Right lobe of liver (tissue), 6 donors: Measurements from ENCODE around the gene GNB4. TPM values are rescaled to one million over a fixed set of nuclear protein-coding genes. Genes with fewer than 3 reads are reported as not detected.

ENCODE experiments used
- ATAC-seq, 4 donors: fragments of 200-7000 bp; cut with Tn5 transposase; one replicate each; pipeline ENCODE4 v1.9.1; 2020; ENCODE audit warnings: mild to moderate bottlenecking in 4 of 4, moderate library complexity in 4 of 4
- DNase-seq, 3 donors: peaks; one replicate each; pipeline ENCODE4 v3.0.0-alpha.2; 2020
- H3K27ac ChIP-seq, 3 donors: fragments of 200-600 bp; one replicate each; pipeline ENCODE4 v1.8.0; 2022
- H3K27me3 ChIP-seq, 2 donors: fragments of 200-600 bp; one replicate each; pipeline ENCODE4 v1.8.0; 2022
- H3K36me3 ChIP-seq, 4 donors: fragments of 200-600 bp; sonication (generic) in 1 of 4; one replicate each; pipeline versions ENCODE4 v1.5.1 to v1.8.0; 2017 to 2022; ENCODE audit warnings: control low read depth in 1 of 4
- H3K4me1 ChIP-seq, 4 donors: fragments of 200-600 bp; sonication (generic) in 1 of 4; one replicate each; pipeline versions ENCODE4 v1.5.1 to v1.8.0; 2017 to 2022; ENCODE audit warnings: control low read depth in 1 of 4
- H3K4me3 ChIP-seq, 3 donors: fragments of 200-600 bp; one replicate each; pipeline ENCODE4 v1.8.0; 2022
- H3K9me3 ChIP-seq, 4 donors: fragments of 200-600 bp; sonication (generic) in 1 of 4; one replicate each; pipeline versions ENCODE4 v1.5.1 to v1.8.0; 2017 to 2022; ENCODE audit warnings: control low read depth in 1 of 4
- CTCF ChIP-seq, 4 donors: fragments of 200-600 bp in 3 of 4; fragments of 450-650 bp in 1 of 4; IDR thresholded peaks; one replicate each; pipeline versions ENCODE4 v1.5.1 to v1.8.0; 2016 to 2022; ENCODE audit warnings: antibody characterized with exemption in 4 of 4, mild to moderate bottlenecking in 2 of 4
- POLR2A ChIP-seq: fragments of 450-650 bp; IDR thresholded peaks from one replicate; pipeline ENCODE4 v1.6.1; 2017; ENCODE audit warnings: antibody characterized with exemption, mild to moderate bottlenecking
- WGBS: methylation state at CpG from one replicate; pipeline ENCODE4 v1.1.6; 2018; ENCODE audit warnings: low coverage, low lambda C conversion rate; ENCODE audit not compliant: insufficient coverage; ENCODE audit errors: missing lambda C conversion rate; 5-methylcytosine and 5-hydroxymethylcytosine counted together
- intact Hi-C, 2 donors: fragments of 100-400 bp; cut with DNase I; formaldehyde crosslinking; loops; one replicate each; pipeline versions ENCODE4 v1.11.2 to v1.14.1; 2022
- total RNA-seq, 6 experiments: library from RNA; depleted of rRNA in 2 of 6; stranded (reverse); fragments of >200 nt in 2 of 6; fragmentation: NEBNext Ultra II Directional in 3 of 6; extraction: Animal tissue kit (Norgen Biotek cat#: 25700) in 3 of 6; gene quantifications; one replicate each; pipeline versions ENCODE4 v1.1.0 to v1.2.4, GENCODE V29; 2016 to 2023
- donor health status: DM: no; HTN: yes; CAD: no.
- donor health status: DM: no; HTN: no; CAD: no.
- donor health status: DM: no; HTN: no; CAD: no.
- donor health status: DM: no; HTN: yes; CAD: no.
- donor health status: DM: no; HTN: yes; CAD: no.

Gene GNB4
- total RNA-seq, 6 experiments from 2014 or later: 2.9 to 9.5 (median 5.2) TPM

- H3K9me3 ChIP-seq: no peaks in the 10 kb centered on the region
- WGBS: 69% methylated on average over 3 of the region's 3 CpGs
- no peak overlapping the region for H3K4me3 ChIP-seq
- no peaks in the 10 kb centered on the region for H3K36me3 ChIP-seq
- no peak for TF ChIP-seq CTCF (IDR thresholded peaks at IDR 0.05)
- DNase-seq (no peak), ATAC-seq (no peak)
- H3K27me3 ChIP-seq: no peaks in the 10 kb centered on the region
- no peak overlapping the region for H3K27ac ChIP-seq
- intact Hi-C loops: no loop called here
- H3K4me1 ChIP-seq: no peaks in the 10 kb centered on the region
Measured at GRCh38 chr3:179486806-179487205, 35.5 kb upstream of the GNB4 start.

- intact Hi-C loops: no loop called here
- ATAC-seq (no peak), DNase-seq (no peak)
- H3K36me3 ChIP-seq: no peaks in the 10 kb centered on the region
- no peak overlapping the region for H3K27ac ChIP-seq
- H3K4me3 ChIP-seq: no peak overlapping the region
- H3K4me1 ChIP-seq: no peaks in the 10 kb centered on the region
- H3K27me3 ChIP-seq: no peaks in the 10 kb centered on the region
- H3K9me3 ChIP-seq: no peaks in the 10 kb centered on the region
- WGBS: 69% methylated on average over 3 of the region's 3 CpGs
- TF ChIP-seq CTCF (IDR thresholded peaks at IDR 0.05): no peak
- no peak for TF ChIP-seq POLR2A
Measured at GRCh38 chr3:179482857-179483256, 31.6 kb upstream of the GNB4 start.

- no peaks in the 10 kb centered on the region for H3K9me3 ChIP-seq
- peak in 2 of 4 donors; percentile 30 to 51 for ATAC-seq
- H3K36me3 ChIP-seq: no peaks in the 10 kb centered on the region
- TF ChIP-seq CTCF (IDR thresholded peaks at IDR 0.05): no peak
- TF ChIP-seq POLR2A: no peak
- intact Hi-C loops: no loop called here
- H3K27ac ChIP-seq: no peak overlapping the region
- WGBS: no CpG with 5 or more reads among the region's 2 CpGs
- DNase-seq: no peak
- H3K27me3 ChIP-seq: no peaks in the 10 kb centered on the region
- no peak overlapping the region for H3K4me3 ChIP-seq
- no peaks in the 10 kb centered on the region for H3K4me1 ChIP-seq
Measured at GRCh38 chr3:179476215-179476614, 24.9 kb upstream of the GNB4 start.

- DNase-seq: no peak
Measured at GRCh38 chr3:179474480-179474879, 23.2 kb upstream of the GNB4 start.

More at GRCh38 chr3:179474480-179474879, 23.2 kb upstream of the GNB4 start:
- Histone ChIP-seq H3K36me3 (no peaks in the 10 kb centered on the region), H3K4me1 (no peaks in the 10 kb centered on the region), H3K9me3 (no peaks in the 10 kb centered on the region), H3K27ac (no peak overlapping the region), H3K4me3 (no peak overlapping the region), H3K27me3 (no peaks in the 10 kb centered on the region)
- peak in 2 of 4 donors; percentile 32 to 46 for ATAC-seq
- intact Hi-C loops: no loop called here
- TF ChIP-seq POLR2A: no peak
- no peak for TF ChIP-seq CTCF (IDR thresholded peaks at IDR 0.05)
